ENCODE data around the gene HOXA9. TPM values are rescaled to one million over a fixed set of nuclear protein-coding genes. Genes with fewer than 3 reads are reported as not detected.

Gene HOXA9
- total RNA-seq, 1 donor from 2014 or later = 14.5 TPM

DNA sequence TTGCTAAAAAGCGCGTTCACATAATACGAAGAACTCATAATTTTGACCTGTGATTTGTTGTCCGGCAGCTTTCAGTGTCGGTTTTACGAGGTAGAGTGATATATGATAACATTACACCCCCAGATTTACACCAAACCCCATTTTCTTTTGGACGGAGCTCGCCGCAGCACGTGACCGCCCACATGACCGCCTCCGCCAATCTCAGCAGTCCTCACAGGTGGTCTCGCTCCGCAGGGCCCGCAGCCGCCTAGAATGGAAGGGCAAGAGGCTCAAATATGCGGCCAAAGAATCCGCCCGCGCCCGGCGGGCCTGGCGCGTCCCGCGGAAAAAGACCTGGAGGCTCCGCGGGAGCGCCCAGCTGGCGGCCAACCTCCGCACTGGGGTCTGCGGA, 8.8 kb downstream of the HOXA9 start, which contains the start of gene HOXA7:
HOXA7 (minus strand) TSS at position 168 of the 391 bp plus-strand sequence; CDS start at position 38, 130 bp downstream.
- H3K9me3 Mint-ChIP-seq = no peaks in the 10 kb centered on the region
- peaks cover 13% of the 10 kb centered on the region for H3K36me3 Mint-ChIP-seq
- H3K4me3 Mint-ChIP-seq = peak within 1 kb of the TSS; percentile 87
- peak within 1 kb of the TSS; percentile 96 for H3K27ac Mint-ChIP-seq
- TF ChIP-seq CTCF (IDR thresholded peaks at IDR 0.05; ENCODE audit: unreplicated experiment) = no peak
- peaks cover 60% of the 10 kb centered on the region for H3K4me1 Mint-ChIP-seq
- DNase-seq (ENCODE audit: low spot score in 2 of 2, unreplicated experiment in 2 of 2) = peak in 1 of 2 experiments; percentile 85
- H3K27me3 Mint-ChIP-seq (ENCODE audit: low read depth) = peaks cover 81% of the 10 kb centered on the region

DNA sequence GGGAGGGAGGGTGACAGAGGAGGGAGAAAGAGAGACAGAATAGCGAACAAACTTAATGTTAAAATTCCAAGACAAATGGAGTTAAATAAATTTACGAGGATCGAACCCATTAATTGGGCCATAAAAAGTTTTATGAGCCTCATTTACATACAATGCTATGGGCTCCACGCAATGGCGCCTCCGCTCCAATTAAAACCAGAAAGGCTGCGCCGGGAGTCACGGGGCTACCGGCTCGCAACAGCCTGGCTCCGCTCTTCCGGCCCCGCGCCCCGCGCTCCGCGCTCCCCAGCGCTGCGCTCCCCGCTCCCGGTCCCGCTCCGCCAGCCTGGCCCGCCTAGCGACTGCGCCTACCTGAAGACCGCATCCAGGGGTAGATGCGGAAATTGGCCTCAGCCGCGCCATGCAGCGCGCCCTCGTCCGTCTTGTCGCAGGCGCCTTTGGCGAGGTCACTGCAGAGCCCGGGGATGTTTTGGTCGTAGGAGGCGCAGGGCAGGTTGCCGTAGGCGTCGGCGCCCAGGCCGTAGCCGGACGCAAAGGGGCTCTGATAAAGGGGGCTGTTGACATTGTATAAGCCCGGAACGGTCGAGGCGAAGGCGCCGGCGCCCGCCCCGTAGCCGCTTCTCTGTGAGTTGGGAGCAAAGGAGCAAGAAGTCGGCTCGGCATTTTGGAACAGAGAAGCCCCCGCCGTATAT, 9.4 kb downstream of the HOXA9 start:
- peaks cover 82% of the 10 kb centered on the region for H3K27me3 Mint-ChIP-seq (ENCODE audit: low read depth)
- peak overlapping the region; percentile 87 for H3K4me3 Mint-ChIP-seq
- peak in 1 of 2 experiments; percentile 64 for DNase-seq (ENCODE audit: low spot score in 2 of 2, unreplicated experiment in 2 of 2)

GRCh38 chr7:27154901-27155815, 10.2 kb downstream of the HOXA9 start:
- Mint-ChIP-seq H3K36me3 (peaks cover 13% of the 10 kb centered on the region), H3K27me3 (ENCODE audit: low read depth) (peaks cover 81% of the 10 kb centered on the region), H3K4me3 (peak overlapping the region; percentile 87), H3K9me3 (no peaks in the 10 kb centered on the region), H3K27ac (peak overlapping the region; percentile 96), H3K4me1 (peaks cover 64% of the 10 kb centered on the region)
- peak in 1 of 2 experiments; percentile 57 for DNase-seq (ENCODE audit: low spot score in 2 of 2, unreplicated experiment in 2 of 2)
- TF ChIP-seq CTCF (IDR thresholded peaks at IDR 0.05; ENCODE audit: unreplicated experiment) = no peak

More for the DNA sequence above, 9.4 kb downstream of the HOXA9 start:
- Mint-ChIP-seq H3K9me3 (no peaks in the 10 kb centered on the region), H3K36me3 (peaks cover 13% of the 10 kb centered on the region), H3K27ac (peak overlapping the region; percentile 96), H3K4me1 (peaks cover 61% of the 10 kb centered on the region)
- no peak for TF ChIP-seq CTCF (IDR thresholded peaks at IDR 0.05; ENCODE audit: unreplicated experiment)

GRCh38 chr7:27154369-27154768, 11.0 kb downstream of the HOXA9 start:
- peaks cover 74% of the 10 kb centered on the region for H3K27me3 Mint-ChIP-seq (ENCODE audit: low read depth)
- peaks cover 13% of the 10 kb centered on the region for H3K36me3 Mint-ChIP-seq
- TF ChIP-seq CTCF (IDR thresholded peaks at IDR 0.05; ENCODE audit: unreplicated experiment) = no peak
- peak overlapping the region; percentile 87 for H3K4me3 Mint-ChIP-seq
- peak in 1 of 2 experiments; percentile 37 for DNase-seq (ENCODE audit: low spot score in 2 of 2, unreplicated experiment in 2 of 2)
- peak overlapping the region; percentile 96 for H3K27ac Mint-ChIP-seq
- H3K4me1 Mint-ChIP-seq = peaks cover 67% of the 10 kb centered on the region
- no peaks in the 10 kb centered on the region for H3K9me3 Mint-ChIP-seq

GRCh38 chr7:27153526-27153925, 11.8 kb downstream of the HOXA9 start:
- peak overlapping the region; percentile 76 for H3K27ac Mint-ChIP-seq
- DNase-seq (ENCODE audit: low spot score in 2 of 2, unreplicated experiment in 2 of 2) = peak in 1 of 2 experiments; percentile 33
- peaks cover 13% of the 10 kb centered on the region for H3K36me3 Mint-ChIP-seq
- H3K4me1 Mint-ChIP-seq = peaks cover 67% of the 10 kb centered on the region
- H3K27me3 Mint-ChIP-seq (ENCODE audit: low read depth) = peaks cover 65% of the 10 kb centered on the region
- peak overlapping the region; percentile 87 for H3K4me3 Mint-ChIP-seq
- no peak for TF ChIP-seq CTCF (IDR thresholded peaks at IDR 0.05; ENCODE audit: unreplicated experiment)
- H3K9me3 Mint-ChIP-seq = no peaks in the 10 kb centered on the region
